Esophagus squamous epithelium (tissue), 5 donors: ENCODE data around the gene FOXA2. TPM values are rescaled to one million over a fixed set of nuclear protein-coding genes. Genes with fewer than 3 reads are reported as not detected.

Source experiments
- DNase-seq: peaks from one replicate; lab custom pipeline; 2025; lab: John Stamatoyannopoulos, UW
- H3K27ac ChIP-seq, 4 donors: fragments of 200-600 bp; sonication (generic); one replicate each; pipeline ENCODE4 v1.5.1; 2016 to 2019; ENCODE audit warnings: mild to moderate bottlenecking in 1 of 4
- H3K27me3 ChIP-seq, 4 donors: fragments of 200-600 bp; sonication (generic); 1 replicate in 3 of 4; 2 replicates in 1 of 4; pipeline versions ENCODE4 v1.5.1 to v1.6.0; 2017 to 2021; ENCODE audit warnings: antibody characterized with exemption in 1 of 4
- H3K36me3 ChIP-seq, 3 donors: fragments of 200-600 bp; sonication (generic); one replicate each; pipeline ENCODE4 v1.5.1; 2016 to 2019
- H3K4me1 ChIP-seq, 3 donors: fragments of 200-600 bp; sonication (generic); one replicate each; pipeline ENCODE4 v1.5.1; 2017 to 2019
- H3K4me3 ChIP-seq, 4 donors: fragments of 200-600 bp; sonication (generic); 1 replicate in 3 of 4; 2 replicates in 1 of 4; pipeline ENCODE4 v1.5.1; 2016 to 2019; ENCODE audit warnings: mild to moderate bottlenecking in 2 of 4, moderate library complexity in 1 of 4
- H3K9me3 ChIP-seq, 3 donors: fragments of 200-600 bp; sonication (generic); one replicate each; pipeline ENCODE4 v1.5.1; 2016 to 2019
- POLR2A ChIP-seq, 4 donors: fragments of 450-650 bp; IDR thresholded peaks; one replicate each; pipeline ENCODE4 v1.6.1; 2017; ENCODE audit warnings: antibody characterized with exemption in 4 of 4, mild to moderate bottlenecking in 4 of 4, moderate library complexity in 3 of 4
- WGBS, 2 donors: methylation state at CpG; one replicate each; pipeline ENCODE4 v1.1.5; 2018; 5-methylcytosine and 5-hydroxymethylcytosine counted together
- intact Hi-C: fragments of 100-400 bp; cut with DNase I; formaldehyde crosslinking; loops from one replicate; pipeline ENCODE4 v1.15.0; 2022
- small RNA-seq, 4 donors: library from RNA; depleted of rRNA; stranded (forward); fragments of <200 nt; gene quantifications; one replicate each; pipeline ENCODE3, GENCODE V24; 2016
- total RNA-seq, 4 donors: library from RNA; depleted of rRNA; stranded (reverse); fragments of >200 nt; gene quantifications; one replicate each; pipeline ENCODE4 v1.1.0, GENCODE V29; 2016
- TF ChIP-seq, protein P1 (sequence below), 6 experiments: fragments of 450-650 bp in 4 of 6; fragments of 200-600 bp in 2 of 6; sonication (generic) in 2 of 6; IDR thresholded peaks; one replicate each; pipeline ENCODE4 v1.5.1; 2016 to 2019; ENCODE audit warnings: antibody characterized with exemption in 6 of 6, mild to moderate bottlenecking in 4 of 6, moderate library complexity in 4 of 6
- donor health status: DM: yes; HTN: yes; CAD: no.

Gene FOXA2
- total RNA-seq, 4 donors from 2014 or later: 0.13 TPM; not detected in 3

DNA sequence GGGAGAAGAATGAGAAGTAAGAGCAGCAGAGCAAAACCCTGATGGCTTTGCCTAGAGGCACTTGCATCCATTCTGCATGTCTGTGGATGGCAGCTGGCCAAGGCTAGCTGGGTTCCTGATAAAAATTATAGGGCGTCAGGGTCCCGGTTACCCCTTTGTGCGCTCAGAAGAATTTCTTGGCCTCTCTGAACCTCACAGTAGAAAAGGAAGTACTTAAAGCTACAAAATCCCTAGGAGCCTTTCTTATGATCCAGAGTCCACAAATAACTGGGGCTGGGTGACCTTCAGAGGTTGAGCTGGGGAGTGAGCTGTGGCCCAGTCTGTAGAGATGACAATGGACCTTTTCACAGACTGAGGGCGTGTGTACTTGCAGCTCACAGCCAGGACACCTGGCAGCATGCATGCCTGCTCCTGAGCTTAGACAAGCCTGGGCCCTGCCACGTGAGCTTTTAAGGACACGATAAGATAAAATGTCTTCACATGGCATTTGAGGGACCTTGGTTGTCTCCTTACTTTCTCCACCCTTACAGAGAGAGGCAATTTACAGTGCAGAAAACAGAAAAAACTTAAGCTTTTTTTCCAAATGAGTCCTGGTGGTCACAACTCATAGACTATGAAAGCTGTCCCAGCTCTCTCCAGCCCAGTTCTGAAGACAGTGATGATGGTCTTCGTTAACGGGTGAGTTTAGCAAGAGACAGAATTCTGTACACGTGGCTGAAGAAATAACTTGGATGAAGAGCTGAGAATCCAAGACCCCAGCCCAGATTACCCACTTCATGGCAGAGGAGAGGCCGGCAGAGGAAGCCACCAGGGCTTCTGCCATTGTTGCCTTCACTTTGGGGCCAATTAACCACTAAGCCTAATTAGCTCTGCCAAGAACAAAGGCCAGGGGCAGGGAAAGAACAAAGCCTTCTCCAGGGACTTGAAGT lies 50.3 kb downstream of the FOXA2 start:
- Histone ChIP-seq H3K36me3 (no peaks in the 10 kb centered on the region), H3K4me3 (no peak overlapping the region), H3K4me1 (no peaks in the 10 kb centered on the region), H3K27me3 (peaks cover 0 to 20% (median 0%) of the 10 kb centered on the region in 4 donors), H3K9me3 (no peaks in the 10 kb centered on the region), H3K27ac (no peak overlapping the region)
- 75 to 89% methylated on average over 7 to 10 of the region's 10 CpGs for WGBS, 2 donors
- TF ChIP-seq, protein P1, sequence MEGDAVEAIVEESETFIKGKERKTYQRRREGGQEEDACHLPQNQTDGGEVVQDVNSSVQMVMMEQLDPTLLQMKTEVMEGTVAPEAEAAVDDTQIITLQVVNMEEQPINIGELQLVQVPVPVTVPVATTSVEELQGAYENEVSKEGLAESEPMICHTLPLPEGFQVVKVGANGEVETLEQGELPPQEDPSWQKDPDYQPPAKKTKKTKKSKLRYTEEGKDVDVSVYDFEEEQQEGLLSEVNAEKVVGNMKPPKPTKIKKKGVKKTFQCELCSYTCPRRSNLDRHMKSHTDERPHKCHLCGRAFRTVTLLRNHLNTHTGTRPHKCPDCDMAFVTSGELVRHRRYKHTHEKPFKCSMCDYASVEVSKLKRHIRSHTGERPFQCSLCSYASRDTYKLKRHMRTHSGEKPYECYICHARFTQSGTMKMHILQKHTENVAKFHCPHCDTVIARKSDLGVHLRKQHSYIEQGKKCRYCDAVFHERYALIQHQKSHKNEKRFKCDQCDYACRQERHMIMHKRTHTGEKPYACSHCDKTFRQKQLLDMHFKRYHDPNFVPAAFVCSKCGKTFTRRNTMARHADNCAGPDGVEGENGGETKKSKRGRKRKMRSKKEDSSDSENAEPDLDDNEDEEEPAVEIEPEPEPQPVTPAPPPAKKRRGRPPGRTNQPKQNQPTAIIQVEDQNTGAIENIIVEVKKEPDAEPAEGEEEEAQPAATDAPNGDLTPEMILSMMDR (IDR thresholded peaks at IDR 0.05): no peak
- TF ChIP-seq POLR2A (IDR thresholded peaks at IDR 0.05): no peak
- intact Hi-C loops: no loop called here
- no peak for DNase-seq

DNA sequence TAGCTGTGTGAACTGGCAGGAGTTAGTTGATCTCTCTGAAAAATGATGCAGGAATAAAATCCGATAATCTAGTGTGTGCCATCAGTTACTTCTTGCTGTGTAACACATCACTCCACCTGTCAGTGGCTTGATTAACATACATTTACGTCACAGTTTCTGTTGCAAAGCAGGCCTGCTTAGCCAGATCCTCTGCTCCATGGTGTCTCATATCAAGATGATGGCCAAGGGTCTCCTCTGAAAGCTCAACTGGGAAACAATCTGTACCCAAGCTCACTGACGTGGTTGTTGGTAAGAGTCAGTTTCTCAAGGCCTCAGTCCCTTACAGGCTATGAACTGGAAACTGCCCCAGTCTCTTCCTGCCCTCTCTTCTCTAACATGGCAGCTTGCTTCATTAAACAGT lies 51.8 kb downstream of the FOXA2 start:
- Histone ChIP-seq H3K27ac (no peak overlapping the region), H3K9me3 (no peaks in the 10 kb centered on the region), H3K36me3 (no peaks in the 10 kb centered on the region), H3K4me3 (no peak overlapping the region), H3K4me1 (no peaks in the 10 kb centered on the region), H3K27me3 (peaks cover 0 to 20% (median 0%) of the 10 kb centered on the region in 4 donors)
- WGBS, 2 donors: 72 to 92% methylated on average over 3 of the region's 3 CpGs
- no peak for DNase-seq
- intact Hi-C loops: no loop called here
- TF ChIP-seq POLR2A (IDR thresholded peaks at IDR 0.05): no peak
- TF ChIP-seq, protein P1 (IDR thresholded peaks at IDR 0.05): no peak

GRCh38 chr20:22531756-22532155 lies 52.6 kb downstream of the FOXA2 start:
- H3K4me1 ChIP-seq: no peaks in the 10 kb centered on the region
- no peak overlapping the region for H3K27ac ChIP-seq
- no peaks in the 10 kb centered on the region for H3K9me3 ChIP-seq
- 74 to 77% methylated on average over 2 of the region's 2 CpGs for WGBS, 2 donors
- no peak for TF ChIP-seq POLR2A (IDR thresholded peaks at IDR 0.05)
- TF ChIP-seq, protein P1 (IDR thresholded peaks at IDR 0.05): no peak
- no peak overlapping the region for H3K4me3 ChIP-seq
- no peak for DNase-seq
- intact Hi-C loops: no loop called here
- H3K36me3 ChIP-seq: no peaks in the 10 kb centered on the region
- peaks cover 0 to 19% (median 0%) of the 10 kb centered on the region in 4 donors for H3K27me3 ChIP-seq

- H3K4me1 ChIP-seq: no peaks in the 10 kb centered on the region
- no peak for DNase-seq
- H3K9me3 ChIP-seq: no peaks in the 10 kb centered on the region
- no peak overlapping the region for H3K4me3 ChIP-seq
- no peaks in the 10 kb centered on the region for H3K36me3 ChIP-seq
- no peak overlapping the region for H3K27ac ChIP-seq
- intact Hi-C loops: no loop called here
- WGBS, 2 donors: 62 to 70% methylated on average over 8 of the region's 8 CpGs
- peaks cover 0 to 18% (median 0%) of the 10 kb centered on the region in 4 donors for H3K27me3 ChIP-seq
- TF ChIP-seq, protein P1 (IDR thresholded peaks at IDR 0.05): no peak
- no peak for TF ChIP-seq POLR2A (IDR thresholded peaks at IDR 0.05)
Observed at GRCh38 chr20:22531056-22531615, 53.2 kb downstream of the FOXA2 start.

Small RNAs within 50 kb of the gene (small RNA-seq; reads per million reads assigned to genes)
- gene LINC00261: 0 reads per million in 4 donors
